Peyer's patch (tissue), 4 donors: ENCODE measurements around the gene ANKRD28.

ENCODE experiments used
- CTCF ChIP-seq, 6 experiments: fragments of 450-650 bp in 4 of 6; fragments of 200-600 bp in 2 of 6; sonication (generic) in 1 of 6; IDR thresholded peaks; one replicate each; pipeline ENCODE4 v1.5.1; 2017 to 2019; ENCODE audit warnings: antibody characterized with exemption in 6 of 6, mild to moderate bottlenecking in 3 of 6, moderate library complexity in 1 of 6
- POLR2A ChIP-seq, 2 donors: fragments of 450-650 bp; IDR thresholded peaks; one replicate each; pipeline ENCODE4 v1.5.1; 2017; ENCODE audit warnings: antibody characterized with exemption in 2 of 2, mild to moderate bottlenecking in 2 of 2, moderate library complexity in 2 of 2

- TF ChIP-seq CTCF (IDR thresholded peaks at IDR 0.05) (no peak), POLR2A (IDR thresholded peaks at IDR 0.05) (no peak)
Measured at GRCh38 chr3:15690748-15691147, 107.0 kb downstream of the ANKRD28 start.
